Measurements from ENCODE around the gene PTBP2. TPM values are rescaled to one million over a fixed set of nuclear protein-coding genes. Genes with fewer than 3 reads are reported as not detected.
"Not testable (repeated sequence)": the region's sequence is repeated elsewhere in the genome, so short reads cannot be mapped to it uniquely, and the experiment has no call there.

PTBP2 gene
- total RNA-seq, 2 experiments from 2014 or later = 12.4 TPM

DNA sequence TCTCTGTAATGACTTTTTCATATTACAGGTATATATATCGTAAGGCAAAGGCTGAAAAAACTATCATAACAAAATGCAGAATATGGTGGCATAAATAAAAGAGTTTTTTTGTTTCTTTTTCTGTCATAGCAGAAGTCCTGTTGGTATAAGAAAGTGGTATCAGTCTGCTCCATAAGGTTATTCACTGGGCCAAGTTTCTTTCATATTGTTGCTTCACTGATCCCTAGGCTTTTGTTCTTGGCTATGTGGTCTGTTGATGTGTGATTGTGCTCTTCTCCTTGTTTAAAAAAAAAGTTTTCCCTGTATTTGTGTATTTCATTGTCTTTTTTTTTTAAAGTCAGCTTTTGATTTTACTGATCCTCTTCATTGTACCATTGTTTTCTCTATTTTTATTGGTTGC, 26.0 kb downstream of the PTBP2 start:
- ChIA-PET POLR2A (no interaction called here), CTCF (interaction anchor here (1.0 kb wide), 1 partner anchor 56 kb away, joined by 3 read pairs; no protein-coding TSS in a partner anchor)
- Mint-ChIP-seq H3K36me3 (ENCODE audit: low read depth) (peaks cover 22% of the 10 kb centered on the region), H3K4me1 (ENCODE audit: low read depth) (peaks cover 31% of the 10 kb centered on the region), H3K27ac (no peak overlapping the region), H3K27me3 (no peaks in the 10 kb centered on the region), H3K9me3 (no peaks in the 10 kb centered on the region), H3K4me3 (no peak overlapping the region)
- ATAC-seq (no peak), DNase-seq (no peak)
- intact Hi-C loops (cut with micrococcal nuclease) = no loop called here
- TF ChIP-seq, protein P1, sequence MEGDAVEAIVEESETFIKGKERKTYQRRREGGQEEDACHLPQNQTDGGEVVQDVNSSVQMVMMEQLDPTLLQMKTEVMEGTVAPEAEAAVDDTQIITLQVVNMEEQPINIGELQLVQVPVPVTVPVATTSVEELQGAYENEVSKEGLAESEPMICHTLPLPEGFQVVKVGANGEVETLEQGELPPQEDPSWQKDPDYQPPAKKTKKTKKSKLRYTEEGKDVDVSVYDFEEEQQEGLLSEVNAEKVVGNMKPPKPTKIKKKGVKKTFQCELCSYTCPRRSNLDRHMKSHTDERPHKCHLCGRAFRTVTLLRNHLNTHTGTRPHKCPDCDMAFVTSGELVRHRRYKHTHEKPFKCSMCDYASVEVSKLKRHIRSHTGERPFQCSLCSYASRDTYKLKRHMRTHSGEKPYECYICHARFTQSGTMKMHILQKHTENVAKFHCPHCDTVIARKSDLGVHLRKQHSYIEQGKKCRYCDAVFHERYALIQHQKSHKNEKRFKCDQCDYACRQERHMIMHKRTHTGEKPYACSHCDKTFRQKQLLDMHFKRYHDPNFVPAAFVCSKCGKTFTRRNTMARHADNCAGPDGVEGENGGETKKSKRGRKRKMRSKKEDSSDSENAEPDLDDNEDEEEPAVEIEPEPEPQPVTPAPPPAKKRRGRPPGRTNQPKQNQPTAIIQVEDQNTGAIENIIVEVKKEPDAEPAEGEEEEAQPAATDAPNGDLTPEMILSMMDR (IDR thresholded peaks at IDR 0.05) = no peak

DNA sequence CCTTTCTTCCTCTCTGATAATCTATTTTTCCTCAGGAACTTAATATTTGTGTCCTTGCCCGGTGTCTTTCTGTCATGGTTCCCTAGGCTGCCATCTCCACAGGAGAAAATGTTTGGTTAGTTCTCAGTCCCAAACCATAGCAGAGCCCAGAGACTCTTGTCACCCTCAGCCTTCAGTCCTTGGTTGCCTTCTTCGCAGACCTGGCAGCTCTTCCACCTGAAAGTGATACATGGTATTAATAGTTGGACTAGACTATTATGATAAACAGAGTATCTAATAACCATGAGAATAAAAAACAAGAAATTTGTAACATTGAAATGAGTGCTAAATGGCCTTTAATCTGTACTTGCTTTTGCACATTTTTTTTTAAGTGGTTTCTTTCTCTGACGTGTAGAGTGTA, 26.5 kb downstream of the PTBP2 start:
- no peaks in the 10 kb centered on the region for H3K9me3 Mint-ChIP-seq
- ChIA-PET POLR2A (interaction anchor here (0.7 kb wide), 1 partner anchor 332 kb away, joined by 3 read pairs; no protein-coding TSS in a partner anchor), CTCF (interaction anchor here (1.0 kb wide), 1 partner anchor 56 kb away, joined by 3 read pairs; no protein-coding TSS in a partner anchor)
- peaks cover 33% of the 10 kb centered on the region for H3K4me1 Mint-ChIP-seq (ENCODE audit: low read depth)
- TF ChIP-seq, protein P1 (IDR thresholded peaks at IDR 0.05) = no peak
- intact Hi-C loops (cut with micrococcal nuclease) = no loop called here
- H3K4me3 Mint-ChIP-seq = no peak overlapping the region
- peaks cover 26% of the 10 kb centered on the region for H3K36me3 Mint-ChIP-seq (ENCODE audit: low read depth)
- DNase-seq = no peak
- no peaks in the 10 kb centered on the region for H3K27me3 Mint-ChIP-seq
- no peak for ATAC-seq
- H3K27ac Mint-ChIP-seq = no peak overlapping the region

DNA sequence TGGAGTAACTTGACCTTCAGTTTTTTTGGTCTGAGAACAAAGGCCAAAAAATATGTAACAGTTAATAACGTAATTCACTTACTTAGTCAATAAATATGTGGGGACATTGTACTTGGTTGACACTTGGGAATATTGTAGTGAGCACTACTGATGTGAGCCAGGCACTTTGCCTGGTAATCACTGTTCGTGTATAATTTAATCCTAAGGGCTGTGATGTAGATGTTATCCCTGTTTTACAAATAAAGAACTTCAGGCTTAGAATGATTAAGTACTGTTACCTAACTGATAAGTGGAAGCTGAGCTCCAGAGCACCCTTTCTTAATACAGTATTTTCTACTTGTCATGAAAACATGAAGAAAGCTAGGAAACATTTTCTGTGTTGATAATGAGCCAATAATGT, 28.0 kb downstream of the PTBP2 start:
- ATAC-seq = no peak

DNA sequence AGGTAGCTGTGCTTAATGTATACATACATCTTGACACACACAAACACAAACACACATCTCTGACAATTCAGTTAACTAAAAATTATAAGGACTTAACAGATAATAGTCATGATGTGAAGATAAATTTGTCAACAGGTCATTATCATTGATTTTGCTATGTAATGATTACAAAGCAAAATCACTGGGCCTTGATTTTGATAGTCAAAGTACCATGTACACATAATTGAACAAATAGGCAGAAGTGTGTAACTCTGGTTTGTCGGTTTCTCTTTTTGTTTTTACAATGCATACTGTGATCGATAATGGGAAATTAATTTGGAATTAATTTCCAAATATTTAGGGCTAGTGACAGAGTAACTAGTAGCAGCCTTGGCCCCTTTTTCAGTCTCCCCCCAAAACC, 30.8 kb downstream of the PTBP2 start:
- Mint-ChIP-seq H3K4me1 (ENCODE audit: low read depth) (peaks cover 21% of the 10 kb centered on the region), H3K9me3 (no peaks in the 10 kb centered on the region), H3K4me3 (no peak overlapping the region), H3K27me3 (no peaks in the 10 kb centered on the region), H3K27ac (no peak overlapping the region), H3K36me3 (ENCODE audit: low read depth) (peaks cover 49% of the 10 kb centered on the region)
- no peak for DNase-seq
- CTCF ChIA-PET = no interaction called here
- POLR2A ChIA-PET = no interaction called here
- no peak for ATAC-seq
- intact Hi-C loops (cut with micrococcal nuclease) = no loop called here
- TF ChIP-seq, protein P1 (IDR thresholded peaks at IDR 0.05) = no peak

More for the DNA sequence above, 28.0 kb downstream of the PTBP2 start:
- no peak overlapping the region for H3K27ac Mint-ChIP-seq
- DNase-seq = no peak
- POLR2A ChIA-PET = no interaction called here
- no peaks in the 10 kb centered on the region for H3K27me3 Mint-ChIP-seq
- H3K36me3 Mint-ChIP-seq (ENCODE audit: low read depth) = peaks cover 35% of the 10 kb centered on the region
- intact Hi-C loops (cut with micrococcal nuclease) = no loop called here
- CTCF ChIA-PET = no interaction called here
- peaks cover 31% of the 10 kb centered on the region for H3K4me1 Mint-ChIP-seq (ENCODE audit: low read depth)
- no peaks in the 10 kb centered on the region for H3K9me3 Mint-ChIP-seq
- no peak overlapping the region for H3K4me3 Mint-ChIP-seq
- TF ChIP-seq, protein P1 (IDR thresholded peaks at IDR 0.05) = no peak

DNA sequence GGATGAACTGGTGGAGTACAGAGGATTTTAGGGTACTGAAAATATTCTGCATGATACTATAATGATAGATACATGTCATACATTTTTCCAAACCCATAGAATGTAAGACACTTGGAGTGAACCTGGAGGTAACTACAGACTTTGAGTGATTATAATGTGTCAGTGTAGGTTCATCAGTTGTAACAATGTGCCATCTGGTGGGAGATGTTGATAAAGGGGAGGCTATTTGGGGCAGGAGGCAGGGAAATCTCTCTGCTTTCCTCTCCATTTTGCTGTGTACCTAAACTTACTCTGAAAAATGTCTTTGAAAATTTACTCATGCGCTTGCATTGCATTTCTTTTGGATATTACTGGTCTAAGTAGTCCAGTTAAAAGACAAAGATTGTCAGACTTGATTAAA, 35.2 kb downstream of the PTBP2 start:
- intact Hi-C loops (cut with micrococcal nuclease) = no loop called here
- ChIA-PET CTCF (no interaction called here), POLR2A (no interaction called here)
- peaks cover 66% of the 10 kb centered on the region for H3K36me3 Mint-ChIP-seq (ENCODE audit: low read depth)
- no peaks in the 10 kb centered on the region for H3K27me3 Mint-ChIP-seq
- peaks cover 2% of the 10 kb centered on the region for H3K4me1 Mint-ChIP-seq (ENCODE audit: low read depth)
- peaks cover 4% of the 10 kb centered on the region for H3K9me3 Mint-ChIP-seq
- ATAC-seq = no peak
- TF ChIP-seq, protein P1 (IDR thresholded peaks at IDR 0.05) = no peak
- DNase-seq = no peak
- no peak overlapping the region for H3K27ac Mint-ChIP-seq
- no peak overlapping the region for H3K4me3 Mint-ChIP-seq

DNA sequence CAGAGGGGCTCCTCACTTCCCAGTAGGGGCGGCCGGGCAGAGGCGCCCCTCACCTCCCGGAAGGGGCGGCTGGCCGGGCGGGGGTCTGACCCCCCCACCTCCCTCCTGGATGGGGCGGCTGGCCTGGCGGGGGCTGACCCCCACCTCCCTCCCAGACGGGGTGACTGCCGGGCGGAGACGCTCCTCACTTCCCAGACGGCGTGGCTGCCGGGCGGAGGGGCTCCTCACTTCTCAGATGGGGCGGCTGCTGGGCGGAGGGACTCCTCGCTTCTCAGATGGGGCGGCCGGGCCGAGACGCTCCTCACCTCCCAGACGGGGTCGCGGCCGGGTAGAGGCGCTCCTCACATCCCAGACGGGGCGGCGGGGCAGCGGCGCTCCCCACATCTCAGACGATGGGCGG, 41.0 kb downstream of the PTBP2 start:
- H3K27ac Mint-ChIP-seq; POLR2A ChIA-PET; DNase-seq; CTCF ChIA-PET; H3K27me3 Mint-ChIP-seq; H3K9me3 Mint-ChIP-seq; H3K4me3 Mint-ChIP-seq; ATAC-seq; intact Hi-C loops (cut with micrococcal nuclease); H3K4me1 Mint-ChIP-seq (ENCODE audit: low read depth): not testable (repeated sequence)
- peaks cover 41% of the 10 kb centered on the region for H3K36me3 Mint-ChIP-seq (ENCODE audit: low read depth)
